ENCODE results near the gene TTC33.
"Not testable (repeated sequence)": the region's sequence is repeated elsewhere in the genome, so short reads cannot be mapped to it uniquely, and the experiment has no call there.

The TTC33 gene

DNA sequence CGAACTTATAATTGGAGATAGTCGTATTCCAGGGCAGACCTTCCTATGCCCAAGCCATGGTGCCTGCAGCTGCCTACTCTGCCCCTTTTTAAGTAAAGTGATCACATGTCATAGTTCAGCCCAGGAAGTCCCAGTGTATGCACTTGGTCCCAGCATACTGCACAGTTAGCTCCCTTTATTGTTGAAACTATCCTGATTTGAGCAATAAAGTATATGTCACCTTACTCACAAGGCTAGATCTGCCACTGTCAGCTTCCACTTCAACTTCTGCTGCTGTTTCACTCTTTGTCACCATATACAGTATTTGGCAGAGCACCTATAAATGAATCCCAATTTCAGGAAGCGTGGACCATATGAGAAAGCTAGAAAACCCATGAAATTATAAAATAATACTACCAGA is 179.8 kb downstream of the TTC33 start:
- DNase-seq (ENCODE audit: low read depth in 2 of 2, low spot score in 1 of 2), result no peak

DNA sequence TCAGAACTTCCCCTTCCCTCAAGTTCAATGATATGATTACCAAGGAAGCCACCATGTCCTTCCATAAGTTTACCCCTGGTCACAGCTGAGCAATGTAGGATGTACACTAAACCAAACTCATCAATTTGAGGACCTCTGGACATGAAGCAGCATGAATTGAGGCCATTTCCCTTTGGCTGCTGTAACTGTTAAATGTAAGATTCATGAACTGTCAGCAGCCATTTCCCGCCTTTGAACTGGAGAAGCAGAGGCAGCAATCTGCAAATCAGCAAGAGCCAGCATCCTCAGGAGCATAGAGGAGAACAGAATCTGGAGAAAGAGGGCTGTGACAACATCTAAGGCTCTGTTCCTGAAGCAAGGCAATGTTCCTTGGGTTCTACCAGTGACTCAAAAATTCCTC is 180.3 kb downstream of the TTC33 start:
- no peak for DNase-seq (ENCODE audit: low read depth in 2 of 2, low spot score in 1 of 2)

DNA sequence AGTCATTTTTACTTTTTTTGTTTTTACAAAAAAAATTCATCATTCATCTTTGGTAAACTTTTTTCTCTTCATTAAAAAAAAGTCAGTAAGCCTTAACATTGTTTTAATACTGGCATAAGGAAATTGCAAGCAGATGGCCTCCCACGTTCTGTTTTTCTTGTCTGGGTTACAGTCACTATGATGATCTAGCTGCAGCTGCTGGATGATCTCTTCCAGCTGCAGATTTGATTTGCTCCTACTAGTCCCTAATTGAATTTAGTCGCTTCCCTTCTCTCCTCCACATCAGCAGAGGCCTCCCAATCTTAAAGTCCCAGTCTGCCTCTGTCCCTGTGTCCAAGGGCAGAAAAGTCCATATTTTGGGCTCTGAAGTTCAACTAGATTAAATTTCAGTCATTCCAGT is 182.8 kb downstream of the TTC33 start:
- DNase-seq (ENCODE audit: low read depth in 2 of 2, low spot score in 1 of 2), result no peak

DNA sequence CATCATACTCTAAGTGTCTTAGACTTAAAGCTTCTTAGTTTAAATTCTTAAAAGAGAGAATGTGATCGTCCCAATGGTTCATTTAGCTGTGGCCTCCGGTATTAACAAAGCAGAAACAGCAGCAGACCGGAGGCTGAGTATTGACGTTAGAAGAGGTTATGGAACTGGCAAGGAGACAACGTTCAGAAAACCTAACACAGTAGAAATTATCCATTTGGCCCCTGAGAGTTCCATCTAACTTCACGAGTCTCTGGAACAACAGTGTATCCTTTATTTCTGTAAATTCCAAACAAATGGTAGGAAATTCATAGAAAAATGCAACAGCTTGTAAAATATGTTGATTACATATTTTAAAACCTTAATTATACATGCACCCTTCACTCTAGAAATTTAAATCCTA is 183.4 kb downstream of the TTC33 start:
- no peak for DNase-seq (ENCODE audit: low read depth in 2 of 2, low spot score in 1 of 2)

GRCh38 chr5:40571729-40572128 is 184.0 kb downstream of the TTC33 start:
- no peak for DNase-seq (ENCODE audit: low read depth in 2 of 2, low spot score in 1 of 2)

GRCh38 chr5:40570408-40571129 is 185.2 kb downstream of the TTC33 start:
- no peak for DNase-seq (ENCODE audit: low read depth in 2 of 2, low spot score in 1 of 2)

- no peak for DNase-seq (ENCODE audit: low read depth in 2 of 2, low spot score in 1 of 2)
These were observed 186.1 kb downstream of the TTC33 start for GRCh38 chr5:40569546-40570270.

GRCh38 chr5:40568548-40568947 is 187.2 kb downstream of the TTC33 start:
- DNase-seq (ENCODE audit: low read depth in 2 of 2, low spot score in 1 of 2), result no peak

- DNase-seq (ENCODE audit: low read depth in 2 of 2, low spot score in 1 of 2), result not testable (repeated sequence)
These were observed 192.6 kb downstream of the TTC33 start for GRCh38 chr5:40563173-40563572.

DNA sequence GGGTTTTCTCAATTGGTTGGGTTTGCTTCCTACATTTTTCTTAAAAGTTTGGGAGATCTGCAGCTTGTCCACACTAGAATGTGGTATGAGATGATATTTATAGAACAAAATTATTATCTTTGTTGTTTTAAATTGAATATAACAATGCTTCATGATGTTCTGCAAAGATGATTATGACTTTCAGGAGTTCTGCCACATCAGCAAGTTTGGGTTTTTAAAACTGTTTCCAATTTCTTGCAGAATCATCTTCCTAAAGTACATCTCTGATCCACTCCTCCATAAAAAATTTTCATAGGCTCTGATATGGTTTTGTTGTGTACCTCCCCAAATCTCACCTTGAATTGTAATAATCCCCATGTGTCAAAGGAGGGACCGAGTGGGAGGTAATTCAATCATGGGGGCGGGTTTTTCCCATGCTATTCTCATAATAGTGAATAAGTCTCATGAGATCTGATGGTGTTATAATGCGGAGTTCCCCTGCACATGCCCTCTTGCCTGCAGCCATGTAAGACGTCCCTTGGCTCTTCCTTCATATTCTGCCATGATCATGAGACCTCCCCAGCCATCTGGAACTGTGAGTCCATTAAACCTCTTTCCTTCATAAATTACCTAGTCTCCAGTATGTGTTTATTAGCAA is 195.2 kb downstream of the TTC33 start:
- no peak for DNase-seq (ENCODE audit: low read depth in 2 of 2, low spot score in 1 of 2)

DNA sequence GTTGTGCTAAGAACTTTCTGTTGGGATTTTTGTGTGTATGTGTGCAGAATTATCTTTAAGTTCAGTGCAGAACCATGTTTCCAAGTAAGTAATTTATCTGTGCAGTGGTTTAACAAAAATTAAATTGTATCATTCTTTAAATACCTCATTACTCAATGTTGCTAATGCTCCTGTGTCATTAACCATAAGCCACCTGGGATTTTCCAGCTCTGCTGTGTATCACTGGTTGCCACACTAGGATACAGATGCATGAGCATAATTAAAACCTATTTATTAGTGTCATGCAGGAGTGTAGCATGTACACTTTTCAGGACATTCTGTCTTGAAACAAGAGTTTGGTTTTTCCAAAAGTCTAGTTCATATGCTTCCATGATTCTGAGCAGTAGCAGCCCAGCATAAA is 196.5 kb downstream of the TTC33 start:
- DNase-seq (ENCODE audit: low read depth in 2 of 2, low spot score in 1 of 2), result no peak

DNA sequence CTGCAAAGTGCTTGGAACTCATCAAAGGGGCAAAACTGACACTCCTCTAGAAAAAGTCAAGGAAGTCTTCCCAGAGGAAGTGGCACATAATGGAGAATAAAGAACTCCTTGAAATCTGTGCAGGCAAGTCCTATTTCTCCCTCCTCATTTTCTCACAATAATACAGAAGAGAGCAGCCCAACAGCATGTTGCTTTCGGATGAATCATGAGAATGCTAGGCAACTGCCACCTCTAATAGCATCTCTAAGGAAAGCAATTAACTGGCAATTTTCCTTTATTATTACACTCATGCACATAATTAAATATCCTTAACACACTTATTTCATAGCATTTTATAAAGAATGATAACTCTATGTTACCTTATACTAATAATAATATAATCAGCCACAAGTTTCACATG is 198.3 kb downstream of the TTC33 start:
- DNase-seq (ENCODE audit: low read depth in 2 of 2, low spot score in 1 of 2), result no peak

GRCh38 chr5:40556811-40557210 is 198.9 kb downstream of the TTC33 start:
- DNase-seq (ENCODE audit: low read depth in 2 of 2, low spot score in 1 of 2), result no peak

GRCh38 chr5:40555886-40556285 is 199.9 kb downstream of the TTC33 start:
- no peak for DNase-seq (ENCODE audit: low read depth in 2 of 2, low spot score in 1 of 2)

DNA sequence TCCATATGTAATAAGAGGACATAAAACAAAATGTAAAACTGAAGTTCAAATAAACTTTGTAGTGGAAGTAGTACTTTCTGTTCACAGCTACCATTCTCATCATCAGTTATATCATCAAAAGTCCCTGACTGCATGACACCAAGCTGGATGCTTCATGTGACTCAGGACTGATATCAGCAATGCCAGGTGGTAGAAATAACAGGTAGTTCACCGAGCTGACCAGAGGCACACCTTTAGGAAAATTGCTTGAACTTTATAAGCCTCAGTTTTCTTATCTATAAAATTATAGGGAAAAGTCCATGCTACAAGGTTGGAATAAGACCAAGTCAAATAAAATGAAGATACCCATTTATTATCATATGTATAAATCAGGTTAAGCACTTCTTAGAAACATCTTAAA is 200.9 kb downstream of the TTC33 start:
- DNase-seq (ENCODE audit: low read depth in 2 of 2, low spot score in 1 of 2), result no peak

GRCh38 chr5:40554054-40554453 is 201.7 kb downstream of the TTC33 start:
- DNase-seq (ENCODE audit: low read depth in 2 of 2, low spot score in 1 of 2), result no peak

GRCh38 chr5:40552981-40553380 is 202.8 kb downstream of the TTC33 start:
- DNase-seq (ENCODE audit: low read depth in 2 of 2, low spot score in 1 of 2), result no peak

- DNase-seq (ENCODE audit: low read depth in 2 of 2, low spot score in 1 of 2), result no peak
These were observed 204.0 kb downstream of the TTC33 start for GRCh38 chr5:40551496-40552491.

- no peak for DNase-seq (ENCODE audit: low read depth in 2 of 2, low spot score in 1 of 2)
These were observed 205.3 kb downstream of the TTC33 start for GRCh38 chr5:40550481-40550880.

DNA sequence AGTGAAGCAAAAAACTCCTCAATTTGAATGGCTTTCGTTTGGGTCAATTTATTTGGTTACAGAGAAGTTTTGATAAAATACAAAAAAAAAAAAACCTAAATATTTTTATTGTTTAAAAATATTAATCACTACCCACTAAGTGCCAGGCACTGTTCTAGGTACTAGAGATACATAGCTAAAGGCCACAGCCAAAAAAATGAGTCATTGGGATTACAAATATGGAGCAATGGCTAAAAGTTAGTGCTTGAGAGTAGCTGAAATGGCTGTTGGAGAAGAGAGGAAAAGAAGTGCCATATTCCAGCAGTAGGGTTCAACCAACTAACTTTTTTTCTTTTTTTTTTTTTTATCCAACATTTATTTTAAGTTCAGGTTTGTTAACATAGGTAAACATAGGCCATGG is 206.1 kb downstream of the TTC33 start:
- DNase-seq (ENCODE audit: low read depth in 2 of 2, low spot score in 1 of 2), result no peak

DNA sequence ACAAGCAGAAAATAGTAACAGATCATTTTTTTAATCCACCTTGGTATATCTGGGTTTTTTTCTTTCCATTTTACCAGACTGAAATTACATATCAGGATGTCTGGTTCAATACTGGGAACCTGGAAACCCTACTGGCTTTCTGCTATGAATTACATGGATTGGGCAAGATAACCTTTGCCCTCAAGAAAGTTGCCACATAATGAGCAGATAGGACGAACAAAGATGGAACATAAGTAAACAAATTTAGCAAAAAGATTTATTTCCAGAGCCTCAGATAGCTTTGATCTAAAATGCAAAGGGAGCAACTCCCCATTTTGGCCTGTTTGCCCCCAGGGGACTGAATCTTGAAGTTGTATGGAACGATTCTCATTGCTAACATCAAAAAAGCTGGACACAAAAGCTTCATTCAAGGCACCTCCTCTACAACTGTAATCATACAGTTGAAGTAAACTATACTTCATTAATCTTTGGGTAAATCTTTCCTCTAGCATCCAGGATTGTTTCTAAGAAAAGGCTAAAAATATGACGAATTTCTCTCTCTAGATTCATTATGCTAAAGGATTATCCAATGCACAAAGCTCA is 207.7 kb downstream of the TTC33 start:
- DNase-seq (ENCODE audit: low read depth in 2 of 2, low spot score in 1 of 2), result no peak
